ENCODE measurements around the gene PRDM16.

DNA sequence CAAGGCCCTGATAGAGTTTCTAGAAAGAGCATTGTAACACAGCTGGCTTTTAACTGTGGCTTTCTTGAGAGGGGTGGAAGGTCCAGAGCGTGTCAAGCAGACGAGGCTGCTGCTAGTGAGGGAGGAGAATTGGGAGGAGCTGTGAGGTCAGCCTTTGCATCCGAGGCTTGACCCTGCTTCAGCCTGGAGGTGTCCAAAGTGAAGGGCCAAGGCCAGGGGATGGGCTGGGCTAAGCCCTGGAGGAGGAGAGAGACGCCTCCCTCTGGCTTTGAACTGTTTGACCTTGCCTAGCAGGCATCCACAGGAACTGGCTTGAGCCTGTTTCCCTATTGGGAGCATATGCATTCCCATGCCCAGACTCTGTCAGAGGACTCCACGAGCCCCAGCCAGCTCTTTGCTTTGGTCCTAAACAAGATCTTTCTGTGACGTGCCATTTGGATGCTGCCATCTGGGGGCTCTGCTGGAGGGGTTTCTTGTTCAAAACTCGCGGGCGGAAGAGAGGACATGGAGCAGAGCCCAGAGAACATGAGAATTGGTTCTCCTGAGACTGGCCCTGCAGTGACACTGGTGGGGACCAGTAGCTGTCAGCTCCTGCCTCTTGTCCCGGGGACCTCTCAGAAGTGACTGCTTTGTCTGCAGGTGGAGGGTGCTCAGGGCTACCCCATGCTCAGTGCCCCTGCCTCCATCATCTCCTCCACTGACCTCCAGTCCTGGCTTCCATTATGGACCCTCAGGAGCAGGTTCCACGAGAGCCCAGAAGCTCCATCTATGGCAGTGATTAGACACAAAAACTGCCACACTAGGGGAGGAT lies 42.2 kb upstream of the PRDM16 start:
- TF ChIP-seq, protein P1, sequence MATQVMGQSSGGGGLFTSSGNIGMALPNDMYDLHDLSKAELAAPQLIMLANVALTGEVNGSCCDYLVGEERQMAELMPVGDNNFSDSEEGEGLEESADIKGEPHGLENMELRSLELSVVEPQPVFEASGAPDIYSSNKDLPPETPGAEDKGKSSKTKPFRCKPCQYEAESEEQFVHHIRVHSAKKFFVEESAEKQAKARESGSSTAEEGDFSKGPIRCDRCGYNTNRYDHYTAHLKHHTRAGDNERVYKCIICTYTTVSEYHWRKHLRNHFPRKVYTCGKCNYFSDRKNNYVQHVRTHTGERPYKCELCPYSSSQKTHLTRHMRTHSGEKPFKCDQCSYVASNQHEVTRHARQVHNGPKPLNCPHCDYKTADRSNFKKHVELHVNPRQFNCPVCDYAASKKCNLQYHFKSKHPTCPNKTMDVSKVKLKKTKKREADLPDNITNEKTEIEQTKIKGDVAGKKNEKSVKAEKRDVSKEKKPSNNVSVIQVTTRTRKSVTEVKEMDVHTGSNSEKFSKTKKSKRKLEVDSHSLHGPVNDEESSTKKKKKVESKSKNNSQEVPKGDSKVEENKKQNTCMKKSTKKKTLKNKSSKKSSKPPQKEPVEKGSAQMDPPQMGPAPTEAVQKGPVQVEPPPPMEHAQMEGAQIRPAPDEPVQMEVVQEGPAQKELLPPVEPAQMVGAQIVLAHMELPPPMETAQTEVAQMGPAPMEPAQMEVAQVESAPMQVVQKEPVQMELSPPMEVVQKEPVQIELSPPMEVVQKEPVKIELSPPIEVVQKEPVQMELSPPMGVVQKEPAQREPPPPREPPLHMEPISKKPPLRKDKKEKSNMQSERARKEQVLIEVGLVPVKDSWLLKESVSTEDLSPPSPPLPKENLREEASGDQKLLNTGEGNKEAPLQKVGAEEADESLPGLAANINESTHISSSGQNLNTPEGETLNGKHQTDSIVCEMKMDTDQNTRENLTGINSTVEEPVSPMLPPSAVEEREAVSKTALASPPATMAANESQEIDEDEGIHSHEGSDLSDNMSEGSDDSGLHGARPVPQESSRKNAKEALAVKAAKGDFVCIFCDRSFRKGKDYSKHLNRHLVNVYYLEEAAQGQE (IDR thresholded peaks at IDR 0.05; ENCODE audit: borderline replicate concordance) = no peak
- TF ChIP-seq, protein P2, sequence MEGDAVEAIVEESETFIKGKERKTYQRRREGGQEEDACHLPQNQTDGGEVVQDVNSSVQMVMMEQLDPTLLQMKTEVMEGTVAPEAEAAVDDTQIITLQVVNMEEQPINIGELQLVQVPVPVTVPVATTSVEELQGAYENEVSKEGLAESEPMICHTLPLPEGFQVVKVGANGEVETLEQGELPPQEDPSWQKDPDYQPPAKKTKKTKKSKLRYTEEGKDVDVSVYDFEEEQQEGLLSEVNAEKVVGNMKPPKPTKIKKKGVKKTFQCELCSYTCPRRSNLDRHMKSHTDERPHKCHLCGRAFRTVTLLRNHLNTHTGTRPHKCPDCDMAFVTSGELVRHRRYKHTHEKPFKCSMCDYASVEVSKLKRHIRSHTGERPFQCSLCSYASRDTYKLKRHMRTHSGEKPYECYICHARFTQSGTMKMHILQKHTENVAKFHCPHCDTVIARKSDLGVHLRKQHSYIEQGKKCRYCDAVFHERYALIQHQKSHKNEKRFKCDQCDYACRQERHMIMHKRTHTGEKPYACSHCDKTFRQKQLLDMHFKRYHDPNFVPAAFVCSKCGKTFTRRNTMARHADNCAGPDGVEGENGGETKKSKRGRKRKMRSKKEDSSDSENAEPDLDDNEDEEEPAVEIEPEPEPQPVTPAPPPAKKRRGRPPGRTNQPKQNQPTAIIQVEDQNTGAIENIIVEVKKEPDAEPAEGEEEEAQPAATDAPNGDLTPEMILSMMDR (IDR thresholded peaks at IDR 0.05; ENCODE audit: poor library complexity, severe bottlenecking) = no peak

All from neural cell (in vitro differentiated cells).